Anterior cingulate cortex (tissue), 58 donors: Measurements from ENCODE around the gene VIPAS39.
"Not testable (repeated sequence)": the region's sequence is repeated elsewhere in the genome, so short reads cannot be mapped to it uniquely, and the experiment has no call there.

Experiments used
- DNase-seq, 58 donors: peaks; one replicate each; lab custom pipeline; 2025; lab: John Stamatoyannopoulos, UW

VIPAS39 gene

DNA sequence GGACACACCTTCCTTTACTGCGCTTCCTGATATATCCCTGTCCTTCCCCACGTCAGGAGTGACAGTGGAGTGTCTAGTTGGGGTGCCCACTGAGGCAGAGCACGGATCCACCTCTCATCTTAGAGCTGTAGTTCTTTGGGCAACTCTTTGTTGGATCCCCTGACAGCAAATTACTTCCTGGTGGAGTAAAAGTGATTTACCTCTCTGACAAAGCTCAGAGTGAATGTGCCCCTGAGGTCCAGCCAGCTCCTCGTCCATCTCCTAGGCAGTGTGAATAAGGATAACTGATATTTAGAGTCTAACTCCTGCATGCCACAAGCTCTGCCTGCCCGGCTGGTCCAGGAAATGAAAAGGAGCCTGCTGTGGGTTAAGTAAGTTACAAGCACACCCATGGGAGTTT lies 16.5 kb upstream of the VIPAS39 start:
- no peak for DNase-seq

DNA sequence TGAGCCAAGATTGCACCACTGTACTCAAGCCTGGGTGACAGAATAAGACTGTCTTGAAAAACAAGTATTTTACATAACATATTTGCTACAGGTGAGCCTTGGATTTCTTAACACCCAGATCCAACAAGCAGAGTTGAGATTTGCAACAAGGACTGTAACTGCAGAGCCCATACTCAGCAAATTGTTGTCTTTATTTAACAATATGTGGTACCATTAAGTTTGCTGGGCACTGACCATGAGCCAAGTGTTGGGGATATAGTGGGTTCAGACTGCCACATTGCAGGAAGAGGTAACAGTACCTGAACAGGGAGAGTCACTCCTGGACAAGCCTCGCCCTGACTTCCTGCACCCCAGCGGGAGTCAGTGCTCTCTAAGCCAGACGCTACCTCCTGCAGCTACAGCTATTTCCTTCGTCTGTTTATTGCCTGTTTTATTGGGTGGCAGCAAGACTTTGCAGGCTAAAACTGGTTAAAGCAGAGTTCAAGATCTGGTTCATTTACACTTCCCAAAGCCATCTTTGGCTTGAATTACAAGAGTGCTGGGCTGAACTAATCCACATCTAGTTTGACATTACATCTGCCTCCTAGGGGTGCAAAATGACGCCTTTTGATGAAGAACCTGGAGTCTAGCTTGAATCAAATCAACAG lies 12.9 kb upstream of the VIPAS39 start:
- no peak for DNase-seq

- no peak for DNase-seq
Observed at GRCh38 chr14:77469539-77469938, 12.1 kb upstream of the VIPAS39 start.

DNA sequence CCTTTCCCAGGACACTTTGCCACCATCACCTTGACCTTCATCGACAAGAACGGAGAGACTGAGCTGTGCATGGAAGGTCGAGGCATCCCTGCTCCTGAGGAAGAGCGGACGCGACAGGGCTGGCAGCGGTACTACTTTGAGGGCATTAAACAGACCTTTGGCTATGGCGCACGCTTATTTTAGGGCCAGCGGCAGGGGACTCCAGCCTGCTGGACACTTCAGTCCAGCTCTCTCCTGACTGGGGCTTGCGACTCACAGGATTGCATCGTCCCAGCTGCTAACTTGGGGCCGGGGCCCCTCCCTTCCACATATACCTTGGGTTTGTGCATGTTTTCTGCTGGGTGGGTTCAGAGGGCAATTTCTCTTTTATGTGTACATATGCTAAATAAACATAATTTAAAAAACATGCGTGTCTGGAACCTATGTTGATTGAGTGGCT lies 11.7 kb upstream of the VIPAS39 start:
- DNase-seq, result no peak

GRCh38 chr14:77467801-77468200 lies 10.4 kb upstream of the VIPAS39 start:
- DNase-seq, result no peak

- peak in 50 of 58 donors; percentile 2 to 74 (median 24) for DNase-seq
Observed at GRCh38 chr14:77459072-77459723, 1.8 kb upstream of the VIPAS39 start.

DNA sequence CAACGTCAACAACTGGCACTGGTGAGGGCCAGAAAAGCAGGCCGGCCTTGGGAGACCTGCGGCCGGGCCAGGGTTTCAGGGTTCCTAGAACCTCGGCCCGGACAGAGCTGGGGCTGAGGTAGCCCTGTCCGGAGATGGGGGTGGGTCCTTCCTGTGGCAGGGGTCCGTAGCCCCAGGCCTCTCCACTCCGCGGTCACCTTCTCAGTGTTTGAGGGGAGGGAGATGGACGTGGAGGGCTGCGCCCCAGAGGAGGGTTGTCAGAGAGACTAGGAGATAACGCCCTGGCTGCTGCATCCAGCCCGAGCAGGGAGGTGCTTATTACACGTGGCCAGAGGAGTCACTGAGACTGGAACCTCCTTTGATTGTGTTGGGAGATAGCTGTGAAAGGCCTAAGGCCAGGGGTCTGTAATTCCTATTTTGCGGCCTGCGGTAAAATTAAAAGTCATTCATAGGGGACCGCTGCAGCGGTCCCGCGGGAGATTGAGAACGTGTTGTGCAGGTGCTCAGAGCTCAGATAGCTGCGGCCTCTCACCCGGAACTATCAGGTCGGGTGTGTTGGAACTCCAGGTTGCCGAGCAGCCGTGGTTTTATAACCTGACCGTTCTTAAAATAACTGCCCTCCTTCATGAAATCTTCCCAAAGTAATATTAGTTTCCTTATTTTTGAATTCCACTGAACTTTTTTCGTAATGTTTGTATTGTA lies 999 bp upstream of the VIPAS39 start:
- DNase-seq, result peak in 13 of 58 donors; percentile 24 to 65 (median 43)

DNA sequence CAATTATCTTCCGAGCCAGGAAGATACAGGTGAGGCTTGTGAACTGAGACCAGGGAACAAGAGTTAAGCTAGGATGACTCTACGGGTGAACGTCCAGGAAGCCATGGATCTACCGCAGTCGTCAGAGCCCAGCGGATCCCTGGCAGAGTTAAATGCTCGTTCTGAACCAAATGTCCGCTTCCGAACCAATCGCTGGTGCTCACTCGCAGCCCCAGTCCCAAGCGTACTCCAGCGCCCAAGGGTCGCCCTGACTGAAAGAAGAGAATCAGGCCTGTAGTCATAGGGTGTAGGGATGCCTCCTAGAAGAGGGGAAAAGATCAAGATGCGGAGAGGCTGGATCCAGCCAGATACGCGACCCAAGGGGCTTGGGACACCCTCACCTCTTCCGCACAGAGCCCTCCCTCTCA lies 283 bp downstream of the VIPAS39 start:
- no peak for DNase-seq

- DNase-seq, result no peak
Observed at GRCh38 chr14:77455966-77456640, 1.3 kb downstream of the VIPAS39 start.

GRCh38 chr14:77442196-77442595 lies 15.2 kb downstream of the VIPAS39 start:
- no peak for DNase-seq

GRCh38 chr14:77439861-77440260 lies 17.5 kb downstream of the VIPAS39 start:
- no peak for DNase-seq

GRCh38 chr14:77438596-77438995 lies 18.8 kb downstream of the VIPAS39 start:
- no peak for DNase-seq

DNA sequence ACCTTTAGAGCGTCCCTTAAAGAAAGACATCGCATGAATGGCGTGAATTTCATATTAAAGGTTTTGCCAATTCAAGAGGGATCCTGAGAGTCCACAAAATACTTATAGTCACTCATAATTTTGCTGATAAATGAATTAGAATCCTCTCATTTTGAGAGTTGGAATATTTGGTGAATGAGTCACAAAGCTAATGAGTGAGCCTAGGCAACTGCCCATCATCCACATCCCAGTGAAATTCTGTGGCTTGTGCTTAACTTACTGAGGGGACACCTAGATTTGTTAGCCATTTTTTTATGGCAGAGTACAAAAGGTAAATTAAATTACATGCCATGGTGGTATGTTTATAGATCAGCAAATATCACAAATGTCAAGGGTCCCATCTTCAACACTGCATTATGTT lies 21.4 kb downstream of the VIPAS39 start:
- DNase-seq, result no peak

GRCh38 chr14:77426396-77426795 lies 31.0 kb downstream of the VIPAS39 start:
- no peak for DNase-seq

DNA sequence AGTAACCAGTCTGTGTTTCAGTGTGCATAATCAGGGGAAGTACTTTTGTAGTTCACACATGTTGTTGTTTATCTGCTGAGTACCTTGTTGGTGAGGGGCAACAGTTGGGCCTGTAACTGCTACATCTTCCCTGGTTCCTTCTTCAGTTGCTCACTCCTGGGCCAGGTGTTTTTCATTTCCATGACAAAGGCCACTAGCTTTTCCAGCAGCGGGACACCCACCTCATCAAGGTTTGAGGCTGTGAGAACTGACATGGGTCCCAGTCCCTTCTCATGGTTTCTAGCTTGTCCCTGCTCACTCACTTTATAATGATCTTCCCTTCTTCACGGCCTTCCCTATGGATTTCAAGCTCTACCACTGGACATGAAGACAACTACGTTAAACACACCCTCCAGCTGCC lies 32.5 kb downstream of the VIPAS39 start:
- DNase-seq, result no peak

DNA sequence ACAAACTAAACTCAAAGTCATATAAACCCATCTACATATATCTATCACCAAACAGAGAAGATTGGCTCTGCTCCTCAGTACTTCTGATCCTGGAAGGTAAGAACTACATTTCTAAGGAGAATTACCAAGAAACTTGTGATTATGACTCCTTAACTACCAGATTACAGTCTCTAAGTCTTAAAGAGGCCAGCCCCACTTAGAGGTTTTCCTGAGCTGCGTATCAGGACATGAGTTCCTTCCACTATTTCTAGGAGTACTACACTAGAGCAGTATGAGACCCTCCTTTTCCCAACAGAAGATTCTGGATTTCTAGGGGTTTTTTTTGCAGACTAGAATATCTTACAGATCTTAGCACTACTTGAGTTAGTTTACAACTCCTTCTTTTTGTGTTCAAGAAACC lies 34.0 kb downstream of the VIPAS39 start, which contains the start of gene NOXRED1:
Gene NOXRED1 (minus strand): TSS at position 101 of the 400 bp plus-strand sequence. CDS start 634 bp downstream, outside the sequence.
- DNase-seq, result no peak

DNA sequence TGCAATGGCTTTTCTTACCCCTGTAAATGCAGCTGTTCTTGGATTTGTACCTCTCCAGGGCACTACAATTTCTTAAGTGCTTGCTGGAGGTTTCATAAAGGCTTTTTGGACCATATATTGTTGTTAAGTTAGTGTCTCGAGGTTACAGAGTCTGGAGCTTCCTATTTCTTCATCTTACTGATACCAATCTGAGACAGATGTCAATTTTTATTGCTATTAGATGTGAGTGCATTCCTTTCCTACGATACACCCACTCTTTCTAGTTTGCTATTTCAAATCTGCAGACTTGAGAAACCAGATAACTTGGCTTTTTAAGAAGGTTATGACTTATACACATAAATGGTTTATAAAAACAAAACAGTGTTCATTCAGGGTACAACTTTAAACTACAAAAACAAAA lies 36.2 kb downstream of the VIPAS39 start:
- DNase-seq, result no peak

GRCh38 chr14:77416836-77417235 lies 40.6 kb downstream of the VIPAS39 start:
- no peak for DNase-seq

DNA sequence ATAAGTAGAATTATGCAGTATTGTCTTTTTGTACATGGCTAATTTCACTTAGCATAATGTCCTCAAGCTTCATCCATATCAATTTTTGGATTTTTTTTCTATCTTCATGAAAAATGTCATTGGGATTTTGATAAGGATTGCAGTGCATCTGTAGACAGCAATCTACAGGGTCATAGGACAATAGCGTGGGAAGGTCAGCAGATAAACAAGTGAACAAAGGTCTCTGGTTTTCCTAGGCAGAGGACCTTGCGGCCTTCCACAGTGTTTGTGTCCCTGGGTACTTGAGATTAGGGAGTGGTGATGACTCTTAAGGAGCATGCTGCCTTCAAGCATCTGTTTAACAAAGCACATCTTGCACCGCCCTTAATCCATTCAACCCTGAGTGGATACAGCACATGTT lies 41.3 kb downstream of the VIPAS39 start:
- DNase-seq, result not testable (repeated sequence)

GRCh38 chr14:77415403-77416030 lies 41.9 kb downstream of the VIPAS39 start:
- DNase-seq, result not testable (repeated sequence)
